HG02852 (cell line): Measurements from ENCODE around the gene PTPN12.

Source experiments
- ATAC-seq: cut with Tn5 transposase; IDR thresholded peaks from one replicate; pipeline ENCODE4 v1.9.1; 2021; ENCODE audit warnings: mild to moderate bottlenecking, moderate library complexity; ENCODE audit not compliant: unreplicated experiment

The PTPN12 gene

DNA sequence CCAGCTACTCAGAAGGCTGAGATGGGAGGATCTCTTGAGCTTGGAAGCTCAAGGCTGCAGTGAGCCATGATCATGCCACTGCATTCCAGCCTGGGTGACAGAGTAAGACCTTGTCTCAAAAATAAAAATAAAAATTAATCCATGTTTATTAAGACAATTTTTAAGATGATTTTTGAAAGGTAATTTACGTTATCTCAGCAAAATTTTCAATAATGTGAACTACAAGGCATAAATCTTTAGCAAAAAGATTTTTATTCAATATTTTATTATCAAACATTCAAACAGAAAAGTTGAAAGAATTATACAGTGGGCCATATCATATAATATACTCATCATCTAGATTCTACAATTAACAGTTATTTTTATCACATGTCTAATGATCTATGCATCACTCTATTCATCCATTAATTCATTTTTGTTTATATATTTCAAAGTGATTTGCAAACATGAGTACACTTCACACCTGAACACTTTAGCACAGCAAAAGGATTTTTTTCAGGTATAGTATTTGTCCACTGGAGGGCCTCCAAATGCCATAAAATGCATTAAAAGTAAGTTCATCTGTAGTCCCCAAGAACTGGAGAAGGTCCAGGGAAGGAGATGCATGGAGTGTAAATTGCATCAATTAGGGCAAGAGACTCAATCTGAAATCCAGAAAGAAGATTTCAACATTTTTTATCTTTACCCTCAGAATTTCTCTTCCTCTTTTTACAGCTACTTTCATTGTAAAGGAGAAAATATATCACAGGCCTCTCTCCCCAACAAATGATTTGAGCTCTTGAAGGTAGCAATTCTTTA lies 120.5 kb downstream of the PTPN12 start:
- peak; percentile 71 for ATAC-seq

DNA sequence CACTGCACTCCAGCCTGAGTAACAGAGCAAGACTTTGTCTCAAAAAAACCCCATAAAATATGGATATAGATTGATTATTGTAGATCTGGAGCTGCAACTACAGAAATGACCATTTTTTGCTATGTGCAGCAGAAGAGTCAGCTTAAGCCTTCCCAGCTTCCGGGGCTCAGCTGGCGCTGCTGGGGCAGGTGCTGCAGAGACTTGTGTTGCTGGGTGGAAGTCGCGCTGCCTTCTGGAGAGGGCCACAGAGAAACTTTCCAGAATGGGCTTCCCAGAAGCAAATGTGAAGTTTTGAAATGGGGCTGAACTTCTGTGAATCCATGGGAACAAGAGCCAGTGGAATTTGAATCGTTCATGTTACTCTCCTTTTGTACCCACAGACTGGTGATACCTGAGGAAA lies 121.8 kb downstream of the PTPN12 start:
- ATAC-seq, result no peak

DNA sequence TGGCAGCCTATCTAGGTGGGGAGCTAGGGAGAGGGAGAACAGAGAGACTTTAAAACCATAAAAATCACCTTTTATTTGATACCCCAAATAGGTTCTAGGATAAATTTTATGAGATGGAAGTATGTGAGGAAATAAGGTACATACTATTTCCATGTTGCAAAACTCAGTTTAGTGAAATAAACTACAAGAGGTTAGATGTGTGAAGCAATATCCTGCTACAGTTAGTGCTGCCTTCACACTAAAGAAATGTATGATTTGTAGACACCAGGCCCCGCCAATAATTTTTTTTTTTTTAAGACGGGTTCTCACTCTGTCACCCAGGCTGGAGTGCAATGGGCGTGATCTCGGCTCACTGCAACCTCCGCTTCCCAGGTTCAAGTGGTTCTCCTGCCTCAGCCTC lies 124.7 kb downstream of the PTPN12 start:
- no peak for ATAC-seq

DNA sequence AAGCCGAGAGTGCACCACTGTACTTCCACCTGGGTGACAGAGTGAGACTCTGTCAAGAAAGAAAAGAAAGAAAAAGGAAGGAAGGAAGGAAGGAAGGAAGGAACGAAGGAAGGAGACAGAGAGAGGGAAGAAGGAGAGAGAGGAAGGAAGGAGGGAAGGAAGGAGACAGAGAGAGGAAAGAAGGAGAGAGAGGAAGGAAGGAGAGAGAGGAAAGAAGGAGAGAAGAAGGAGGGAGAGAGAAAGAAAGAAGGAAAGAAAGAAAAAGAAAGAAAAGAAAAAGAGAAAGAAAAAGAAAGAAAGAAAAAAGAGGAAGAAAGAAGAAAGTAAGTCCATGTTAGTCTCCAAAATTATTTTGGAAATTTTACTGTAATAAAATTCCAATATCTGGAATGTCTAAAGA lies 125.8 kb downstream of the PTPN12 start:
- no peak for ATAC-seq

DNA sequence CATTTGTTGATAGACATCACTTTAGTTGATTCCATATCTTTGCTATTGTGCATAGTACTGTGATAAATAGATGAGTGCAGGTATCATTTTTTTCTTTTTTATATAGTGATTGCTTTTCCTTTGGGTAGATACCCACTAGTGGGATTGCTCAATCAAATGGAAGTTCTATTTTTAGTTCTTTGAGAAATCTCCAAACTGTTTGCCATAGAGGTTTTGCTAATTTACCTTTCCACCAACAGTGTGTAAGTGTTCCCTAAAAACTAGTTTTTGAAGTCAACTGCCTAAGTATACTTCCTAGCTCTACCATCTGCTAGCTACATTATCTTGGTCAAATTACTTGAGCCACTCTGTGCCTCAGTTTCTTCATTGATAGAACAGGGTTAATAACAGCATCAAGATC lies 127.6 kb downstream of the PTPN12 start:
- no peak for ATAC-seq

DNA sequence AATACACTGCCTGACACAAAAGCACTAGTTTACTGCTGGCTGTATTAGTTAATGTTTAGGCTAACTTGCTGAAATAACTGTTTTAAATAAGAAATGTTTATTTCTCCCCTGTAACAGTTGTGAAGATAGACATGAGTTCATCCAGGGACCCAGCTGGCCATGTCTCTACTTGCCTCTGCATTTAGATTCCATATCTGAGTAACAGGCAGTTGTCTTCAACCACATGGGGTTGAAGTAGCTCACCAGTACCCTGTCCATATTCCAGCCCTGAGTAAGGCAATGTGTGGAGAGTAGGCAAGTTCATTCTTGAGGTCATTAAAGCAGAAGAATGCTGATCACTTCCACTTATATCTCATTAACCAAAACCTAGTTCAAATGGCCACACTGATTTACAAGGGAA lies 128.1 kb downstream of the PTPN12 start:
- no peak for ATAC-seq

DNA sequence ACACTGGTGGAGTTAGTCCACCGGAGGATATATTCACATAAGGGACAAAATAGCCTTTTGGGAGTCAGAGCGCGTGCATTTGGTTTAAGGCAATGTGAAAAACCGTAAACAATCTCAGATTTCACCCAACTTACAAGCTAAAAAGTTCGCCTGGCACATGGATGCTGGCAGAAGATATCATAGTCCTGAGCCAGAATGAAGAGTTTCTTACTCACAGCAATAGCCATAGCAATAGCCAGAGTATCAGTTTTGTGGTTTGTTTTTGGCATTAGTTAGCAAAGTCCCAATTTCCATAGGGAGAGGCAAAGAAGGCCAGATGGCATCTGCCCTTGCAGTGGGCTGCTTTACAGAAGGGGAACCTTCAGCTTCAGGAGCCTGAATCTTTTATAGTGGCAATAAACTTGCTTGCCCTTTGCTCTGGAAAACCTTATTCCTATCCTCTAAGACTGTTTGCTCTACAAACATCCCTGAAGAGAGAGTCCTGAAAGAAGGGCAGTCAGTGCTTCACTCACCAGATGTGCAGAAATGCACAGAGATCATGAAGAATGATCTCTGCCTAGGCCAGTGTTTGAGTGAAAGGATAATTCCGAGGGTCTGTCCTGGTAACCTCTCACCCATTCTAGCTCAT lies 130.5 kb downstream of the PTPN12 start:
- no peak for ATAC-seq

DNA sequence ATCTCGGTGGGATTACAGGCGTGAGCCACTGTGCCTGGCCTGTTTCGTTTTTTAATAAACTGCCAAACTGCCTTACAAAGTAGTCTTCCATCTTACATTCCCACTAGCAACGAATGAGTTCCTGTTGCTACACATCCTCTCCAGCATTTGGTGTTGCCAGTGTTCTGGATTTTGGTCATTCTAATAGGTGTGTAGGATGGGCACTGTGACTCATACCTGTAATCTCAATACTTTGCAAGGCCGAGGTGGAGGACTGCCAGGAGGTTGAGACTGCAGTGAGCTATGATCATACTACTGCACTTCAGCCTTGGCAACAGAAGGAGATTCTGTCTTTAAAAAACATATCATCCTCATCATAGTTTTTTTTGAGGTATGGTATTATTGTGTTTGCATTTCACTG lies 137.8 kb downstream of the PTPN12 start:
- ATAC-seq, result peak; percentile 82

DNA sequence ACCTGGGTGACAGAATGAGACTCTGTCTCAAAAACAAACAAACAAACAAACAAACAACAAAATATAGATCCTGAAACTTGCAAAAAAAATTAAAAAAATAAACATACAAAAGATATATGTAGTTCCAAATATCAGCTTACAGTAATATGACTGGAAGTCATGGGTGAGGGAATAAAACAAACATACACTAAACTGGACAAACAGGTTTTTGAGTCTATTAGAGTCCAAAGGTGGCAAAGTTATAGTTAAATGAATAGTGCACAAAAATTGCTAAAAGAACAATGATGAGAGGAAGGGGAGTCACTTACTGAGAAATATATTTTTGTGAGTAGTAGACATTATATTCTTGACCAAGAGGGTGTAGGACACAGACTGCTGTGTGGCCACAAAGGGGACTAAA lies 142.5 kb downstream of the PTPN12 start:
- ATAC-seq, result no peak

DNA sequence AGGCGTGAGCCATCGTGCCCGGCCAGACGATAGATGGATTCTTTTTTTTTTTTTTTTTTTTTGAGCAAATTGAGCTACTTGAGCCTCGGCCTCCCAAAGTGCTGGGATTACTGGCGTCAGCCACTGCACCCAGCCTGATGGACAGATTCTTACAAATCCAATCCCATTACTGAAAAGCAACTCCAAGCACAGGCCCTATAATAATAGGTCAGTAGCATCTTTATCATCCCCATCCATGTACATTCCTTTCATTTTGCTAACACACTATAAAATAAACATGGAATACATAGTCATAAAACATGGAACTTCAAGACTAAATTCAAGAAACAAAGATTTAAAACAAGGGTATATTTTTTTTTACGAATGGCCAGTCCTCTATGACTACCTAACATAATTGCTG lies 143.2 kb downstream of the PTPN12 start:
- no peak for ATAC-seq

DNA sequence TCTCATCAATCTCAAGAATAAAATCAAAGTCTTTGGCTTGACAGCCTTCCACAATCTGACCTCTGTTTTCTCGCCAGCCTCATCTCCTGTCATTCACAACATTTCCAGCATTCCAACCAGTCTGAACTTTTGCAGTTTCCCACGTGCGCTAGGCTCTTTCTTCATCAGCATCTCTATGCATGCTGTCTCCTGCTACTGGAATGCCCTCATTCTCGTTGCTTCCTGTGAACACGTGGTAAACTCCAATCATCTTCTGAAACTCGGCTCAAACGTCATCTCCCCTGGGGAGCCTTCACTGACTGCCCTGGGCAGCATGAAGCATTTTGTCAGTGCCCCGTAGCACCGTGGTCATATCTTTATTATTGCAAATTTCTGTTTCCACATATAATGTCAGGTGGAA lies 146.9 kb downstream of the PTPN12 start:
- ATAC-seq, result no peak

DNA sequence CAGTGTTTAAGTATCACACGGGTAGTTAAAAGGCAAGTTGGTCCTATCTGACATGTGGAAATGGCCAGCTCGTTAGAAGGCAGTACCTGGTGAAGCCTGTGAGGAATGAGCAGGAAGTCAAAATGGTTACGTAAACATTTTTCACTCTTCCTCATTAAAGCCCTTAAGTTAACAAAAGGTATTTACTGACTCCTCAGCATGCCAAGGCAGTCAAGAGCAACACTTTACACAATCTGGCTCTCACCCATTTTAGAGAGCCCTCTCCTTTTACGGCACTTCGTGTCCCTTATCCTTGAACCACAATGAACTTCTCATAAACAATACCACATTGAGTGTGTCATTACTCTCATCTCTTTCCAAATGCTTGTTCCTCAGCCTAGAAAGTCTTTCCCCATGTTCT lies 148.1 kb downstream of the PTPN12 start:
- no peak for ATAC-seq

DNA sequence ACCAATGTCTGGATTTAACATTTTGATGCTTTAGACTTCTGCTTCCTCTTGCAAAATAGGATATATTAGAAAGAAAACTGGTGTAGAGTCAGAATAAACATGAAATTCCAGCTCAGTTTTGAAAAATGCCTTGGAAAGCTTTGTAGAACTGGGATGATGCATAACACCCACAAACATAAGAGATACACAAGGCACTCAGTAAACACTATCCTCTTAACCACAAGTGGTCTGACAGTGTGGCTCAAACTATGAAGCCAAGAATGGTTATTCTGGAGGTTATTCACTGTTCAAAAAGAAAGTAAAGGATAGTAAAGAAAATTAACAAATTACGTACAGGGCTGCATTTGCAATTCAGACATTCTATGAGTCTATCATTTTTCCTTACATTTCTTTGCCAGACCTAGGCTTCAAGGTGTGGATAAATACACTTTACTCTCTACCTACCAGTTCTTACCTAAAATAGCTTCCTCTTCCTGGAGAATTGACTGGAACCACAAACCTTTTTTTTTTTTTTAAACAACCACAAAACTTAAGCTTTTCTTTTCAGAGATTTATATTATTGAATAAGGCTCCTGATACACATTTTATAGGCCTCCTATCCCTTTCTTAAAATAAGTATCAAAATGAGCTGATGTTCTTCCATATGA lies 150.1 kb downstream of the PTPN12 start:
- no peak for ATAC-seq

DNA sequence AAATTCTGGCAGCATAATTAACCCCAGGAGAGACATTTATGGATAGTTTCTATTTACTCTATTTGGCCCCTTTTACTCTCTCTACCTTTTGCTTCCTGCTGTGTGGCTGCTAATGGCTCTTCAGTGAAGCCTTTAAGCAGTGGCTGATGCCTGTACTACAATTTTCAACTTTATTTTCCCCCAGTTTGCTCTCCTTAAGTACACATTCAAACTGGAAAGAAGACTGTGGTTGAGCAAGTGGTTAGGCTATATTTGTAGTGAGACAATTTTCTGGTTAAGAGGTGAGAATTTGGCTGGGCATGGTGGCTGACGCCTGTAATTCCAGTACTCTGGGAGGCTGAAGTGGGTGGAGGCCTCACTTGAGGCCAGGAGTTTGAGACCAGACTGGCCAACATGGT lies 150.7 kb downstream of the PTPN12 start:
- no peak for ATAC-seq
